Measurements from ENCODE around the gene GAS5.
"Not testable (repeated sequence)": the region's sequence is repeated elsewhere in the genome, so short reads cannot be mapped to it uniquely, and the experiment has no call there.

GAS5 gene

DNA sequence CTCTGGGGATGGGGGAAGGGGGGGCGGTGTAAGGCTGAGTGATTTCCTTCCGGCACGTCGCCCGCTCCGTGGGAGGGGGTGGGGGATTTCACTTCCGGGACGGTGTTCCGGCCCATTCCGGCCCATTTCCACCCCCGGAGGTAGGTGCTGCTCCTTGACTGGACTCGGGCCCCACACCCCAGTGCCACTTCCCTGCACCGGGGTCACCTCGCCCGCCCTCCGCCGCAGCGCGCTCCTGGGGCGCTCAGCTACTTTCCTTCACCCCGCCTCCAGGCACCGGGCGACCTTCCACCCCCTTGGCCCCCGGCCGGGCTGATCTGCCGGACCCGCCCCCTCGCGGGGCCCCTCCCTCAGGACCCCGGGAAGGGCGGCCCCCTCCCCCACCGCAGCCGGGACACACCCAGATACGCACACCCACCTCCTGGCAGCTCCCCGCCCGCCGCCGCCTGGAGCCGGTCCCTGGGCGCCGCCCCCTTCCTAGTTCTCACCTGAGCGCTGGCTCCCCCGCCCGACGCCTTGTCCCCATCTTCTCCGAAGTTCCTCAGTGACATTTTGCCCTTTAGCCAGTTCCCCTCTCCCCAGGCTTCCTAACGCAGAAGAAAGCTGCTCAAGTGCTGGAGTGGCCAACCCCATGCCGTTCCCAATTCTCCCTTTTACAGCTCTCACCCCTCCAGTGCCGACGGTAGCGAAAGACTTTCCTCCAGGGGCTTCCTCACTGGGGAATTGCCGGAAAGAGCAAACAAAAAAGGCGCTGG is 654 bp upstream of the GAS5 start, which contains the start of gene ZBTB37:
ZBTB37 (plus strand) TSS at position 115 of the 755 bp plus-strand sequence. CDS start 1,846 bp downstream, outside the sequence.
- Histone ChIP-seq H3K4me2 (ENCODE audit: low read length) (peak within 1 kb of the TSS; percentile 99), H3K4me1 (ENCODE audit: control insufficient read depth, insufficient read depth, low read length) (peaks cover 28% of the 10 kb centered on the region), H3K36me3 (ENCODE audit: insufficient read depth, low read length) (peaks cover 50% of the 10 kb centered on the region), H3K9ac (ENCODE audit: low read depth, low read length) (peak within 1 kb of the TSS; percentile 87), H3K9me3 (replicated peaks; ENCODE audit: low read length) (no peaks in the 10 kb centered on the region), H3K4me3 (ENCODE audit: low read length) (peak within 1 kb of the TSS; percentile 85), H3K27me3 (ENCODE audit: control insufficient read depth, insufficient read depth, low read length) (no peaks in the 10 kb centered on the region)

- H3K4me1 ChIP-seq (ENCODE audit: control insufficient read depth, insufficient read depth, low read length), result peaks cover 28% of the 10 kb centered on the region
- H3K4me3 ChIP-seq (ENCODE audit: low read length), result peak overlapping the region; percentile 85
- H3K36me3 ChIP-seq (ENCODE audit: insufficient read depth, low read length), result peaks cover 62% of the 10 kb centered on the region
- peak overlapping the region; percentile 87 for H3K9ac ChIP-seq (ENCODE audit: low read depth, low read length)
- no peaks in the 10 kb centered on the region for H3K9me3 ChIP-seq (replicated peaks; ENCODE audit: low read length)
- H3K27me3 ChIP-seq (ENCODE audit: control insufficient read depth, insufficient read depth, low read length), result no peaks in the 10 kb centered on the region
- peak overlapping the region; percentile 85 for H3K4me2 ChIP-seq (ENCODE audit: low read length)
Observed at GRCh38 chr1:173867141-173867752, 542 bp downstream of the GAS5 start.

- Histone ChIP-seq H3K27me3 (ENCODE audit: control insufficient read depth, insufficient read depth, low read length) (no peaks in the 10 kb centered on the region), H3K36me3 (ENCODE audit: insufficient read depth, low read length) (peaks cover 62% of the 10 kb centered on the region), H3K4me1 (ENCODE audit: control insufficient read depth, insufficient read depth, low read length) (peaks cover 28% of the 10 kb centered on the region), H3K4me2 (ENCODE audit: low read length) (peak overlapping the region; percentile 85), H3K9ac (ENCODE audit: low read depth, low read length) (peak overlapping the region; percentile 87), H3K9me3 (replicated peaks; ENCODE audit: low read length) (no peaks in the 10 kb centered on the region), H3K4me3 (ENCODE audit: low read length) (peak overlapping the region; percentile 85)
Observed at GRCh38 chr1:173866413-173867115, 1.2 kb downstream of the GAS5 start.

DNA sequence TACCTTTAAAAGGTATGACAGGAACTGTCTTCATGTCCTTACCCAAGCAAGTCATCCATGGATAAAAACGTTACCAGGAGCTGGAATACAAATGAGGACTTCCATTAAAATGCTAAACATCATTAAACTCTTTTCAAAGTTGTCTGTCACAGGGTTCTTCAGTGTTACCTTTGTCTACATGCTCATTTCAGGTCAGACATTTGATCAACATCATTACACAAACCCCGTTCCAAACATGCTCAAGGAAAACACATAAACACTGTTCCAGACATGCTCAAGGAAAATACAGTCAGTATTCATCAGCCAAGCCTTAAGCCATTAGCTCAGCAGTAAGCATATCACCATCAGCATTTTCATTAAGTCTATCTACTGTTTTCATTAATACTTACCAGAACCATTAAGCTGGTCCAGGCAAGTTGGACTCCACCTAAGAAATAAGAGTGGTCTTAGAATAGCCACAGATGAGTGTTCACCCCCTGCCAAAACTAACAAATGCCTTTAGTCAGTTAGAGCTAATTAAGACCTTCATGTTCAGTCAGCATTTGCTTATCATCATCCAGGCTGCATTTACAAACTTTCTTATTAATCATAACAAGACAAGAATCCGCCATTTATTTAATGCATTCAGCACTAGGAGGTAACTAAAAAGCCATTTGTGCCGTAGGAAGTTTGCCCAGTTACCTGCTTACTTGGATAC is 2.2 kb downstream of the GAS5 start:
- Histone ChIP-seq H3K9ac (ENCODE audit: low read depth, low read length) (peak overlapping the region; percentile 87), H3K27me3 (ENCODE audit: control insufficient read depth, insufficient read depth, low read length) (no peaks in the 10 kb centered on the region), H3K36me3 (ENCODE audit: insufficient read depth, low read length) (peaks cover 57% of the 10 kb centered on the region), H3K4me3 (ENCODE audit: low read length) (peak overlapping the region; percentile 85), H3K4me2 (ENCODE audit: low read length) (peak overlapping the region; percentile 85), H3K9me3 (replicated peaks; ENCODE audit: low read length) (no peaks in the 10 kb centered on the region), H3K4me1 (ENCODE audit: control insufficient read depth, insufficient read depth, low read length) (peaks cover 28% of the 10 kb centered on the region)

DNA sequence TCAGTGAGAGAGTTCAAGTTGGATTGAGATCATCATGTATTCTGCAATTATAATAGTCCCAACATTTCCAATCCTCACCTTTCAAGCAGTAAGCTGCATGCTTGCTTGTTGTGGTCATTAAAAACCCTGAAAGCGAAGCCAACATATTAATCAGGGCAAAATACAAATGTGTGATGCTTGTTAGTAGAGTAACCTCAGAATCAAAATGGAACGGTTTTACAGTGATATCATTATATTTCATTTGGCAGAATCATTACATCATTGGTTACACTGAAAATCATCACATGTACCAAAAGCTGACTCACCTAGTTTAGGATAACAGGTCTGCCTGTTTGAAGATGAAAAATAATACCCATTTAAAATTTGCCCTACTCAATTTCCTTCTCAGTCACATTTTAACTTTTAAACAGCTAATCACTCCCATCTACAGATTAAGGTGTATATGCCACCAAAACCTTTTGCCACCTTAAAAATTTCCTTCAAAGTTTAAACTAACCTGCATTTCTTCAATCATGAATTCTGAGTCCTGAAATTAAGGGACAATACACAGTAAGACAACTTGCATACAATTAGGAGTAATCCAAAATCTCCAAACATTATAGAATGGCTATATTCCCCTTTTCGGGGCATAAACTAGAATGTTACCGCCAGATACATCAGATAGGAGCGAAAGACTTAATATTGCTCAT is 3.5 kb downstream of the GAS5 start:
- peak overlapping the region; percentile 85 for H3K4me2 ChIP-seq (ENCODE audit: low read length)
- peak overlapping the region; percentile 85 for H3K4me3 ChIP-seq (ENCODE audit: low read length)
- peaks cover 52% of the 10 kb centered on the region for H3K36me3 ChIP-seq (ENCODE audit: insufficient read depth, low read length)
- no peaks in the 10 kb centered on the region for H3K9me3 ChIP-seq (replicated peaks; ENCODE audit: low read length)
- no peaks in the 10 kb centered on the region for H3K27me3 ChIP-seq (ENCODE audit: control insufficient read depth, insufficient read depth, low read length)
- peaks cover 27% of the 10 kb centered on the region for H3K4me1 ChIP-seq (ENCODE audit: control insufficient read depth, insufficient read depth, low read length)
- H3K9ac ChIP-seq (ENCODE audit: low read depth, low read length), result peak overlapping the region; percentile 87

DNA sequence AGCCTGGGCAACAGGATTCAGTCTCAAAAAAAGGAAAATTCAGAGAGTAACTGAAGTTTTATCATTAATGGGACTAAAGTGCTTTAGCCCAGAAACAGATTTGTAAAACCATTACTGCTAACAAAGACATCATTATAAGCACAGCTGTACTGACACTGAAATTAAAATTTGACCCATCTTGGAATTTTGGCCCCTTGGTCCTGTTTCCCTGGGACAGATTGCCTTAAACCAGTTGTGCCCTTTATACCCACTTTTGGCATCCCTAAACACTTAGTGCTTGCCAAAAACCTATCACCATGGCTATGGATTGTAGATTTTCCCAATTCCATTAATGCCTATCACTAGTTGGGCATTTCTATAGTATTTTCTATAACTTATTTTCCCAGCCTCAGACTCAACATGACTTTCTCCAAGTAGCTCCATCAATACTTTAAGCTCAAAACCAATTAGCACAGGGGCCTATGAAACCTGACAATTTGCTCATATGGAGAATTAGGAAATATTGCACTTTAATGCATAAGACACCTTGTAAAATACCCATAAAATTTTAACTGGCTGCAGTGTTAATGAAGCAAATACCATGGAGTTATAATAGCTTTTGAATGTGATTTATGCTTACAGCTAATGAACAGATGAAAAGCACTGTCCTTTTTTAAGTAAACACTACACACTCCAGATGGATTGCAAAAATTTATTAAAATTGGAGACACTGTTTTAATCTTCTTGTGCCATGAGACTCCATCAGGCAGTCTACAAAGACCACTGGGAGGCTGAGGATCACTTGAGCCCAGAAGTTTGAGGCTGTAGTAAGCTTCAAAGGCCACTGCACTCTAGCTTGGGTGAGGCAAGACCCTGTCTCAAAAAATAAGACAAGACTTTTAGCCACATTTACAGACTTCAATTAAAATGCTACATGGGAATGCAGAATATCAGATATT is 4.3 kb downstream of the GAS5 start:
- H3K27me3 ChIP-seq (ENCODE audit: control insufficient read depth, insufficient read depth, low read length), result no peaks in the 10 kb centered on the region
- H3K36me3 ChIP-seq (ENCODE audit: insufficient read depth, low read length), result peaks cover 52% of the 10 kb centered on the region
- H3K9me3 ChIP-seq (replicated peaks; ENCODE audit: low read length), result no peaks in the 10 kb centered on the region
- peak overlapping the region; percentile 9 for H3K9ac ChIP-seq (ENCODE audit: low read depth, low read length)
- peak overlapping the region; percentile 85 for H3K4me2 ChIP-seq (ENCODE audit: low read length)
- H3K4me1 ChIP-seq (ENCODE audit: control insufficient read depth, insufficient read depth, low read length), result peaks cover 22% of the 10 kb centered on the region
- peak overlapping the region; percentile 16 for H3K4me3 ChIP-seq (ENCODE audit: low read length)

- no peak overlapping the region for H3K4me2 ChIP-seq (ENCODE audit: low read length)
- no peaks in the 10 kb centered on the region for H3K27me3 ChIP-seq (ENCODE audit: control insufficient read depth, insufficient read depth, low read length)
- no peak overlapping the region for H3K9ac ChIP-seq (ENCODE audit: low read depth, low read length)
- peaks cover 22% of the 10 kb centered on the region for H3K4me1 ChIP-seq (ENCODE audit: control insufficient read depth, insufficient read depth, low read length)
- no peaks in the 10 kb centered on the region for H3K9me3 ChIP-seq (replicated peaks; ENCODE audit: low read length)
- H3K4me3 ChIP-seq (ENCODE audit: low read length), result no peak overlapping the region
- peaks cover 56% of the 10 kb centered on the region for H3K36me3 ChIP-seq (ENCODE audit: insufficient read depth, low read length)
Observed at GRCh38 chr1:173862769-173863223, 5.0 kb downstream of the GAS5 start.

GRCh38 chr1:173862146-173862768 is 5.5 kb downstream of the GAS5 start:
- H3K9ac ChIP-seq (ENCODE audit: low read depth, low read length), result not testable (repeated sequence)

DNA sequence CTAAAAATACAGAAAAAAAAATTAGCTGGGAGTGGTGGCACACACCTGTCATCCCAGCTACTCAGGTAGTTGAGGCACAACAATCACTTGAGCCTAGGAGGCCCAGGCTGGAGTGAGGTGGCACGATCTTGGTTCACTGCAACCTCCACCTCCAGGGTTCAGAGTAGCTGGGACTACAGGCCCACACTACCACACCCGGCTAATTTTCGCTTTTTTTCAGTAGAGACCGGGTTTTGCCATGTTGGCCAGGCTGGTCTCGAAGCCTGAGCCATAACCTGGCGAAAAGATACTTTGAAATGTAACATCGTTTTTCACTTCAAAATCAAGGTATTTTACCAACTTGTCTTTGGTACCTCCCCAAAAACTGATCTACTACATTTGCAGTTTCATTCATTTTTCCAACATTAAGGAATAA is 6.1 kb downstream of the GAS5 start:
- H3K36me3 ChIP-seq (ENCODE audit: insufficient read depth, low read length), result peaks cover 59% of the 10 kb centered on the region
- peaks cover 22% of the 10 kb centered on the region for H3K4me1 ChIP-seq (ENCODE audit: control insufficient read depth, insufficient read depth, low read length)
- H3K27me3 ChIP-seq (ENCODE audit: control insufficient read depth, insufficient read depth, low read length), result no peaks in the 10 kb centered on the region
- no peak overlapping the region for H3K4me3 ChIP-seq (ENCODE audit: low read length)
- H3K9me3 ChIP-seq (replicated peaks; ENCODE audit: low read length), result no peaks in the 10 kb centered on the region
- H3K9ac ChIP-seq (ENCODE audit: low read depth, low read length), result no peak overlapping the region
- no peak overlapping the region for H3K4me2 ChIP-seq (ENCODE audit: low read length)

More at GRCh38 chr1:173862146-173862768, 5.5 kb downstream of the GAS5 start:
- not testable (repeated sequence) for H3K4me3 ChIP-seq (ENCODE audit: low read length); H3K4me2 ChIP-seq (ENCODE audit: low read length); H3K9me3 ChIP-seq (replicated peaks; ENCODE audit: low read length); H3K27me3 ChIP-seq (ENCODE audit: control insufficient read depth, insufficient read depth, low read length)
- peaks cover 59% of the 10 kb centered on the region for H3K36me3 ChIP-seq (ENCODE audit: insufficient read depth, low read length)
- peaks cover 22% of the 10 kb centered on the region for H3K4me1 ChIP-seq (ENCODE audit: control insufficient read depth, insufficient read depth, low read length)
